SK-N-SH (cell line): ENCODE results near the gene CA5A. TPM values are rescaled to one million over a fixed set of nuclear protein-coding genes. Genes with fewer than 3 reads are reported as not detected.
A peak's percentile ranks its signal among the peaks of the same experiment; 100 is the strongest.

ENCODE experiments used
- CTCF ChIA-PET: fragments of 300-600, 350-600 bp; formaldehyde crosslinking; extraction: SDS; loops from one replicate; lab custom pipeline; 2021; lab: Yijun Ruan, JAX
- POLR2A ChIA-PET: fragments of 350-600 bp; sonication (Branson Sonifier 250); formaldehyde crosslinking; extraction: SDS; loops from one replicate; lab custom pipeline; 2020; ENCODE audit warnings: antibody characterized with exemption, inconsistent platforms; lab: Yijun Ruan, JAX
- DNase-seq: peaks from one replicate; pipeline ENCODE4 v3.0.0; 2012
- H2AFZ ChIP-seq: fragments of 200-600 bp; sonication (generic); 2 replicates; pipeline ENCODE4 v1.8.1; 2016; ENCODE audit warnings: antibody characterized with exemption, mild to moderate bottlenecking, low read depth
- H3F3A ChIP-seq: fragments of 200-600 bp; sonication (generic); replicated peaks from 2 replicates; pipeline ENCODE3; 2016; ENCODE audit warnings: antibody characterized with exemption, mild to moderate bottlenecking; ENCODE audit not compliant: insufficient read depth
- H3K27ac ChIP-seq, 2 experiments: fragments of 200-500 bp in 1 of 2; fragments of 200-600 bp in 1 of 2; sonication (Bioruptor generic) in 1 of 2; sonication (generic), shearing (Covaris generic) in 1 of 2; 2 replicates each; pipeline versions ENCODE4 v1.5.1 to v1.6.1; 2014 to 2016; ENCODE audit warnings: low read depth in 2 of 2, inconsistent platforms in 1 of 2, low read length in 1 of 2, mild to moderate bottlenecking in 1 of 2, mixed read lengths in 1 of 2
- H3K27me3 ChIP-seq: fragments of 200-600 bp; sonication (generic), shearing (Covaris generic); 2 replicates; pipeline ENCODE4 v1.6.1; 2016; ENCODE audit warnings: mixed run types; ENCODE audit not compliant: insufficient read depth
- H3K36me3 ChIP-seq, 2 experiments: fragments of 200-500 bp in 1 of 2; fragments of 200-600 bp in 1 of 2; sonication (Bioruptor generic) in 1 of 2; sonication (generic) in 1 of 2; replicated peaks in 1 of 2; 2 replicates each; pipeline versions ENCODE3 to v1.5.1; 2014 to 2016; ENCODE audit warnings: low read length in 1 of 2, mild to moderate bottlenecking in 1 of 2; ENCODE audit not compliant: insufficient read depth in 2 of 2, control insufficient read depth in 1 of 2
- H3K4me1 ChIP-seq, 2 experiments: fragments of 200-500 bp in 1 of 2; fragments of 200-600 bp in 1 of 2; sonication (Bioruptor generic) in 1 of 2; sonication (generic), shearing (Covaris generic) in 1 of 2; 2 replicates each; pipeline versions ENCODE4 v1.5.1 to v1.6.1; 2014 to 2016; ENCODE audit warnings: low read depth in 1 of 2, low read length in 1 of 2, mixed run types in 1 of 2; ENCODE audit not compliant: insufficient read depth in 2 of 2, control insufficient read depth in 1 of 2
- H3K4me2 ChIP-seq: fragments of 200-600 bp; sonication (generic), shearing (Covaris generic); 2 replicates; pipeline ENCODE4 v1.6.1; 2017; ENCODE audit warnings: mixed run types
- H3K4me3 ChIP-seq, 2 experiments: fragments of 200-500 bp in 1 of 2; fragments of 200-600 bp in 1 of 2; sonication (Bioruptor generic) in 1 of 2; sonication (generic), shearing (Covaris generic) in 1 of 2; 2 replicates each; pipeline versions ENCODE4 v1.5.1 to v1.8.1; 2014 to 2016; ENCODE audit warnings: low read depth in 2 of 2, inconsistent platforms in 1 of 2, low read length in 1 of 2, mild to moderate bottlenecking in 1 of 2, mixed read lengths in 1 of 2, moderate library complexity in 1 of 2
- H3K79me2 ChIP-seq: fragments of 200-600 bp; sonication (generic); 2 replicates; pipeline ENCODE4 v1.8.1; 2017; ENCODE audit warnings: mild to moderate bottlenecking; ENCODE audit not compliant: insufficient read depth
- H3K9ac ChIP-seq: fragments of 200-600 bp; sonication (generic); 2 replicates; pipeline ENCODE4 v1.6.1; 2017; ENCODE audit warnings: mixed run types
- H3K9me2 ChIP-seq: fragments of 200-600 bp; sonication (generic); 2 replicates; pipeline ENCODE4 v1.6.1; 2017; ENCODE audit warnings: mixed run types
- H3K9me3 ChIP-seq: fragments of 200-600 bp; sonication (generic); 2 replicates; pipeline ENCODE4 v1.6.1; 2017; ENCODE audit warnings: mixed run types, mild to moderate bottlenecking, moderate library complexity
- H4K20me1 ChIP-seq: fragments of 200-600 bp; sonication (generic); 2 replicates; pipeline ENCODE4 v1.6.1; 2017; ENCODE audit warnings: mild to moderate bottlenecking, mixed run types; ENCODE audit not compliant: insufficient read depth
- EP300 ChIP-seq, 2 experiments: IDR thresholded peaks; 2 replicates each; pipeline versions ENCODE4 v1.4.0 to v1.6.1; 2012; ENCODE audit warnings: borderline replicate concordance in 1 of 2, low read depth in 1 of 2, low read length in 1 of 2
- GATA2 ChIP-seq: sonication (generic); formaldehyde crosslinking; IDR thresholded peaks from 2 replicates; pipeline ENCODE4 v1.5.0; 2020; ENCODE audit warnings: mild to moderate bottlenecking, missing genetic modification reagents
- MXI1 ChIP-seq: IDR thresholded peaks from 2 replicates; pipeline ENCODE4 v1.6.1; 2012; ENCODE audit warnings: mild to moderate bottlenecking, low read depth, low read length, improper control_type of control experiment
- NRF1 ChIP-seq: IDR thresholded peaks from 2 replicates; pipeline ENCODE4 v1.6.1; 2012; ENCODE audit warnings: low read depth, mild to moderate bottlenecking, low read length
- POLR2AphosphoS5 ChIP-seq: IDR thresholded peaks from 2 replicates; pipeline ENCODE4 v1.6.1; 2012; ENCODE audit warnings: low read depth, low read length
- RAD21 ChIP-seq: IDR thresholded peaks from 2 replicates; pipeline ENCODE4 v1.6.1; 2012; ENCODE audit warnings: mild to moderate bottlenecking, low read length
- RCOR1 ChIP-seq: fragments of 150-350 bp; IDR thresholded peaks from 2 replicates; pipeline ENCODE4 v1.6.1; 2017; ENCODE audit warnings: antibody characterized with exemption, low read length
- RFX5 ChIP-seq: IDR thresholded peaks from 2 replicates; pipeline ENCODE4 v1.6.1; 2012; ENCODE audit warnings: mild to moderate bottlenecking, improper control_type of control experiment, low read length
- TAF1 ChIP-seq: IDR thresholded peaks from 2 replicates; pipeline ENCODE4 v1.6.1; 2012; ENCODE audit warnings: low read depth, mild to moderate bottlenecking, low read length, moderate library complexity, borderline replicate concordance
- TEAD4 ChIP-seq: IDR thresholded peaks from 2 replicates; pipeline ENCODE4 v1.4.0; 2012; ENCODE audit warnings: mild to moderate bottlenecking, borderline replicate concordance; ENCODE audit not compliant: insufficient read depth
- whole genome bisulfite sequencing: methylation state at CpG from one replicate; pipeline ENCODE4 v1.1.6; 2017; ENCODE audit warnings: low lambda C conversion rate; 5-methylcytosine and 5-hydroxymethylcytosine counted together
- polyA plus RNA-seq, 3 experiments: library from polyadenylated mRNA; depleted of rRNA; stranded (reverse); fragments of >200 nt; gene quantifications; 2 replicates each; pipeline ENCODE4 v1.2.3, GENCODE V29; 2012

CA5A gene
- polyA plus RNA-seq, 1 of the 3 experiments (the other 2 are of a cell fraction), result not detected

DNA sequence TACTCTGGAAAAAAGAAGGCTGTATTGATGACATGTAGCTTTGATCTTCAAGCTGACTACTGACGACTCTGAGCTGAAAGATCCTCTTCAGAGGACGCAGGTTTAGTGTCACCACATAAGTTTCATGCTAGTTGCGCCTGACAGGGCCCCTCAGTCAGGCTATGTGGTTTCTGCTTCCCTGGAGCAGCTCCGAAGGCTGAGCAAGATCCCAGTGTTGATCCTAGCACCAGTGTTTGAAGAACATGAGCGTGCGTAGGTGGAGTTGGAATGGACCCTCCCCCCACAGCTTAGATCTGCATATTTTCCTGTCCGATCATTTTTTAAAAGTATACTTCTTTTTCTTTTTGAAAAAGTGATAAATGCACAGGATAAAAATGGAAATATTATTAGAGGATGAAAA, 32.2 kb upstream of the CA5A start:
- no peak for DNase-seq
- ChIA-PET CTCF (interaction anchor here (0.9 to 1.0 kb wide), 2 partner anchors 38 to 469 kb away, joined by 3 to 4 read pairs; no protein-coding TSS in a partner anchor), POLR2A (interaction anchor here (0.7 kb wide), 1 partner anchor 374 kb away, joined by 3 read pairs; no protein-coding TSS in a partner anchor)
- H3K36me3 ChIP-seq, result no peaks in the 10 kb centered on the region
- 93% methylated on average over 7 of the region's 7 CpGs for WGBS
- H3K4me2 ChIP-seq, result no peak overlapping the region
- H3K9me2 ChIP-seq, result no peaks in the 10 kb centered on the region
- H3K9ac ChIP-seq, result no peak overlapping the region
- peaks cover 4% of the 10 kb centered on the region for H3F3A ChIP-seq
- no peaks in the 10 kb centered on the region for H4K20me1 ChIP-seq
- peaks cover 6 to 28% of the 10 kb centered on the region in 2 experiments; a peak in 2 of 4 replicates for H3K4me1 ChIP-seq
- TF ChIP-seq RAD21 (no peak), MXI1 (no peak), RFX5 (no peak), TAF1 (no peak)
- no peak overlapping the region for H3K4me3 ChIP-seq
- H3K27me3 ChIP-seq, result no peaks in the 10 kb centered on the region
- peaks cover 79% of the 10 kb centered on the region for H3K79me2 ChIP-seq
- H3K27ac ChIP-seq, result no peak overlapping the region
- H2AFZ ChIP-seq, result no peak overlapping the region
- H3K9me3 ChIP-seq, result peaks cover 10% of the 10 kb centered on the region

DNA sequence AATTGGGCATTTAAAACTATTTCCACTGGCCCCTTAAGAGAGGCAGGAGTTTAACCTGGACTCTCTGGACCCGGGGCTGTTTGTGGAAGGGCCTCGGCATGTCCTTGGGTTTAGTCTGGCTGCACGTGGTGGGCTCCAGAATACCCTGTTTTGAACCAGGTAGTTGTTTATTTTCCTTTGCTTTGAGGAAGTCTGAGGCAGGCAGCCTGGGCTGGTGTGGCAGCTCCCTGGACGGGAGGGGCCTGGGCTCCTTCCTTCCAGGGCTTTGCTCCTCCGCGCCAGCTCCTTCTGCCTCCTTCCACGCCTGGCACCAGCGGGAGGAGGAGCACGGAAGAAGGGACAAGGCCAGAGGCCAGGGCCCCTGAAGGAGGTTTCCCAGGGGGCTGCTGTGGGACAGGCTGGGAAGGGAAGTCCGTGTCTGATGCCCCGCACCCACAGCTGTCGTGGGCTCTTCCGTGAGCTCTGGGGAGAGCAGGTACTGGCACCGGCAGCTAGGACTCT, 30.4 kb upstream of the CA5A start:
- ChIA-PET CTCF (interaction anchor here (1.3 to 2.0 kb wide), 2 partner anchors 10 to 16 kb away, joined by 4 to 7 read pairs; no protein-coding TSS in a partner anchor), POLR2A (no interaction called here)
- Histone ChIP-seq H3K9me2 (no peaks in the 10 kb centered on the region), H3K27me3 (no peaks in the 10 kb centered on the region), H2AFZ (no peak overlapping the region), H3F3A (peaks cover 14% of the 10 kb centered on the region), H3K9ac (no peak overlapping the region), H4K20me1 (no peaks in the 10 kb centered on the region), H3K4me1 (peaks cover 13 to 30% of the 10 kb centered on the region in 2 experiments; a peak in 2 of 4 replicates), H3K27ac (peak overlapping the region; percentile 36 to 80; a peak in 3 of 4 replicates), H3K9me3 (peaks cover 2% of the 10 kb centered on the region; the same call in 1 of the 2 replicates), H3K79me2 (peaks cover 71% of the 10 kb centered on the region), H3K36me3 (no peaks in the 10 kb centered on the region), H3K4me3 (no peak overlapping the region), H3K4me2 (no peak overlapping the region)
- no peak for TF ChIP-seq TEAD4
- 58% methylated on average over 11 of the region's 14 CpGs for WGBS
- no peak for DNase-seq

DNA sequence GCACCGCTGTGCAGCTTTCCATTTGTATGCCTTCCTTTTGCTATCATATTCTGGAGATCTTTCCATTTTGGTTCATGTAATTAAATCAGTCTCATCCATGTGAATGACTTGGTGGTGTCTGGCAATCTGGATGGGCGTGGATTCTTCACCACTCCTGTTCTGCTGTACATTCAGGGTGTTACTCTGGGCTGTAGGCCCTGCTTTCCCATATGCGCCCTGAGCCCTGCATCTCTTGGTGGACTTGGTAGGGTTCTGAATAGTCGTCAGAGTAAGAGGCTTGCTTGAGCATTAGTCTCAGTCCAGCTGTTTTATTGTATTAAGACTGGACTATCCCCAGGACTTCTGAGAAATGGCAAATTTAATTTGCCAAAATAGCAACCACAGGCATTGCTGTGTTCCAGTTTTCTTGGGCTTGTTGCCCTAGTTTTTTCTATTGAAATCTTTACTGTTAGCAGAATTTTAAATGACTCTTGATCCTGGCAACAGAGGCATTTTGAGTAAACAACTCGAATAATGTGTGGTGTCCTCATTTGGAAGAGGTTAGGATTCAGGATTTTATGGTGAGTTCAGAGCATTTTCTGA, 29.8 kb upstream of the CA5A start:
- peaks cover 13 to 30% of the 10 kb centered on the region in 2 experiments; a peak in 2 of 4 replicates for H3K4me1 ChIP-seq
- no peaks in the 10 kb centered on the region for H4K20me1 ChIP-seq
- H3K9me2 ChIP-seq, result no peaks in the 10 kb centered on the region
- ChIA-PET CTCF (interaction anchor here (1.3 to 2.0 kb wide), 2 partner anchors 9 to 17 kb away, joined by 4 to 7 read pairs; no protein-coding TSS in a partner anchor), POLR2A (interaction anchor here (0.8 kb wide), 1 partner anchor 15 kb away, joined by 3 read pairs; the partner anchor contains the start of gene BANP)
- 59% methylated on average over 5 of the region's 5 CpGs for WGBS
- H3K36me3 ChIP-seq, result no peaks in the 10 kb centered on the region
- H2AFZ ChIP-seq, result no peak overlapping the region
- H3K27ac ChIP-seq, result peak overlapping the region; percentile 36 to 80; a peak in 3 of 4 replicates
- peak overlapping the region; percentile 24; the same call in 1 of the 2 replicates for H3K4me2 ChIP-seq
- peaks cover 14% of the 10 kb centered on the region for H3F3A ChIP-seq
- H3K79me2 ChIP-seq, result peaks cover 71% of the 10 kb centered on the region
- no peaks in the 10 kb centered on the region for H3K9me3 ChIP-seq
- H3K27me3 ChIP-seq, result no peaks in the 10 kb centered on the region
- TF ChIP-seq NRF1, result no peak
- peak; percentile 89 for TF ChIP-seq GATA2 (CRISPR knock-in tag)
- peak; percentile 71 for TF ChIP-seq MXI1
- TF ChIP-seq POLR2AphosphoS5, result no peak
- TF ChIP-seq EP300 (IDR thresholded peaks at IDR 0.05; ENCODE audit: borderline replicate concordance in 1 of 2, low read depth in 1 of 2, low read length in 1 of 2), result peak in 1 of 2 experiments; percentile 58; a peak in 2 of 4 replicates
- TF ChIP-seq RCOR1, result peak; percentile 49; the same call in 1 of the 2 replicates
- TF ChIP-seq TAF1, result no peak
- no peak overlapping the region for H3K9ac ChIP-seq
- peak; percentile 82 for DNase-seq
- no peak overlapping the region for H3K4me3 ChIP-seq
